ENCODE data around the gene TAF1C. TPM values are rescaled to one million over a fixed set of nuclear protein-coding genes. Genes with fewer than 3 reads are reported as not detected.
A peak's percentile ranks its signal among the peaks of the same experiment; 100 is the strongest.

The TAF1C gene
- total and polyA plus RNA-seq, 9 of the 15 experiments (the other 6 are each of a cell fraction or from before 2014, with no cell fraction given) = 1.5 to 74.8 (median 21.0) TPM

DNA sequence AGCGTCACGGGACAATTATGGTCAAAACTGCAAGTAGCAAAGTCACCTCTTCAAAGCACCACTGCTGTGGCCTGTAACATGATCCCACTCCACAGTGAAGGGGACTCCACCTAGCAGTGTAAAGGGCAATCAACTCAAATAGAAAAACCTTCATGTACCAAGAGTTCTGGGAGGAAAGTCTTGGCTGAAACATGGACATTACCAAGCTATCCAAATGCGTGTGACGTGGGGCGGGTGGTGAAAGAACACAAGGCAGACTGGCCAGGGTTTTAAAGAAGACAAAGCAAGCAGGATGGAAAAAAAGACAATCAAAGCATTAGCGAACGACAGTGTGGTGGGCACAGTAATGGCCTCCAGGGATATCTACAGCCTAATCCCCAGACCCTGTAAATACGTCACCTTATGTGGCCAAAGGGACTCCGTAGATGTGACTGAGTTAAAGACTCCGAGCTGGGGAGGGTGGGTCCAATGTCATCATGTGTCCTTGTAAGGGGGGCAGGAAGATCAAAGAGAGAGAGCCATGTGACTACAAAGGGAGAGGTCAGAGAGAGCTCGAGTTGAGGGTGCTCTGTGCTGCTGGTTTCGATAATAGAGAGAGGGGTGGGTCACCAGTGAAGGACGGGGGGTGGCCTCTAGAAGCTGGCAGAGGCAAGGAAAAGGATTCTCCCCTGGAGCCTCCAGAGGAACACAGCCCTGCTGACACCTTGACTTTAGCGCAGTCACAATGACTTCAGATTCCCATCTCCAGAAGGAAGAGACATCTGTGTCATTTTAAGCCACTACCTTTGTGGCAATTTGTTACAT lies 47.8 kb downstream of the TAF1C start (continued):
- TF ChIP-seq, protein P1, sequence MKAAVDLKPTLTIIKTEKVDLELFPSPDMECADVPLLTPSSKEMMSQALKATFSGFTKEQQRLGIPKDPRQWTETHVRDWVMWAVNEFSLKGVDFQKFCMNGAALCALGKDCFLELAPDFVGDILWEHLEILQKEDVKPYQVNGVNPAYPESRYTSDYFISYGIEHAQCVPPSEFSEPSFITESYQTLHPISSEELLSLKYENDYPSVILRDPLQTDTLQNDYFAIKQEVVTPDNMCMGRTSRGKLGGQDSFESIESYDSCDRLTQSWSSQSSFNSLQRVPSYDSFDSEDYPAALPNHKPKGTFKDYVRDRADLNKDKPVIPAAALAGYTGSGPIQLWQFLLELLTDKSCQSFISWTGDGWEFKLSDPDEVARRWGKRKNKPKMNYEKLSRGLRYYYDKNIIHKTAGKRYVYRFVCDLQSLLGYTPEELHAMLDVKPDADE (conservative IDR thresholded peaks at IDR 0.05; ENCODE audit: control insufficient read depth, low read depth, low read length) = no peak
- TF ChIP-seq SMARCB1 (IDR thresholded peaks at IDR 0.05; ENCODE audit: insufficient read length, low read depth) (no peak), NFE2L1 (tag; IDR thresholded peaks at IDR 0.05; ENCODE audit: borderline replicate concordance, low read depth) (no peak), KLF6 (CRISPR knock-in tag; IDR thresholded peaks at IDR 0.05; ENCODE audit: borderline replicate concordance) (no peak), SIN3A (IDR thresholded peaks at IDR 0.05; ENCODE audit: borderline replicate concordance in 2 of 2, control insufficient read depth in 1 of 2, low read depth in 2 of 2, low read length in 2 of 2) (no peak), TCFL5 (CRISPR knock-in tag; conservative IDR thresholded peaks at IDR 0.05) (no peak), ZNF445 (CRISPR knock-in tag; IDR thresholded peaks at IDR 0.05; ENCODE audit: low read depth) (no peak), RBM17 (IDR thresholded peaks at IDR 0.05; ENCODE audit: borderline replicate concordance, low read depth, low read length) (no peak), HOXB6 (CRISPR knock-in tag; IDR thresholded peaks at IDR 0.05; ENCODE audit: borderline replicate concordance) (0 out of 2 replicates have a peak, but pooled peaks have one; percentile 44), ZNF699 (CRISPR knock-in tag; IDR thresholded peaks at IDR 0.05; ENCODE audit: insufficient replicate concordance) (no peak), ATF7 (IDR thresholded peaks at IDR 0.05) (peak; percentile 84; the same call in 1 of the 2 replicates), POLR2G (IDR thresholded peaks at IDR 0.05; ENCODE audit: low read depth, low read length) (peak; percentile 46; the same call in 1 of the 2 replicates), RFX1 (IDR thresholded peaks at IDR 0.05) (no peak), ZNF589 (CRISPR knock-in tag; IDR thresholded peaks at IDR 0.05; ENCODE audit: low read depth) (no peak; the same call in 1 of the 2 replicates)
- TF ChIP-seq, protein P2, sequence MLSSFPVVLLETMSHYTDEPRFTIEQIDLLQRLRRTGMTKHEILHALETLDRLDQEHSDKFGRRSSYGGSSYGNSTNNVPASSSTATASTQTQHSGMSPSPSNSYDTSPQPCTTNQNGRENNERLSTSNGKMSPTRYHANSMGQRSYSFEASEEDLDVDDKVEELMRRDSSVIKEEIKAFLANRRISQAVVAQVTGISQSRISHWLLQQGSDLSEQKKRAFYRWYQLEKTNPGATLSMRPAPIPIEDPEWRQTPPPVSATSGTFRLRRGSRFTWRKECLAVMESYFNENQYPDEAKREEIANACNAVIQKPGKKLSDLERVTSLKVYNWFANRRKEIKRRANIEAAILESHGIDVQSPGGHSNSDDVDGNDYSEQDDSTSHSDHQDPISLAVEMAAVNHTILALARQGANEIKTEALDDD (IDR thresholded peaks at IDR 0.05) = peak; percentile 65; the same call in 1 of the 2 replicates
- TF ChIP-seq, protein P3, sequence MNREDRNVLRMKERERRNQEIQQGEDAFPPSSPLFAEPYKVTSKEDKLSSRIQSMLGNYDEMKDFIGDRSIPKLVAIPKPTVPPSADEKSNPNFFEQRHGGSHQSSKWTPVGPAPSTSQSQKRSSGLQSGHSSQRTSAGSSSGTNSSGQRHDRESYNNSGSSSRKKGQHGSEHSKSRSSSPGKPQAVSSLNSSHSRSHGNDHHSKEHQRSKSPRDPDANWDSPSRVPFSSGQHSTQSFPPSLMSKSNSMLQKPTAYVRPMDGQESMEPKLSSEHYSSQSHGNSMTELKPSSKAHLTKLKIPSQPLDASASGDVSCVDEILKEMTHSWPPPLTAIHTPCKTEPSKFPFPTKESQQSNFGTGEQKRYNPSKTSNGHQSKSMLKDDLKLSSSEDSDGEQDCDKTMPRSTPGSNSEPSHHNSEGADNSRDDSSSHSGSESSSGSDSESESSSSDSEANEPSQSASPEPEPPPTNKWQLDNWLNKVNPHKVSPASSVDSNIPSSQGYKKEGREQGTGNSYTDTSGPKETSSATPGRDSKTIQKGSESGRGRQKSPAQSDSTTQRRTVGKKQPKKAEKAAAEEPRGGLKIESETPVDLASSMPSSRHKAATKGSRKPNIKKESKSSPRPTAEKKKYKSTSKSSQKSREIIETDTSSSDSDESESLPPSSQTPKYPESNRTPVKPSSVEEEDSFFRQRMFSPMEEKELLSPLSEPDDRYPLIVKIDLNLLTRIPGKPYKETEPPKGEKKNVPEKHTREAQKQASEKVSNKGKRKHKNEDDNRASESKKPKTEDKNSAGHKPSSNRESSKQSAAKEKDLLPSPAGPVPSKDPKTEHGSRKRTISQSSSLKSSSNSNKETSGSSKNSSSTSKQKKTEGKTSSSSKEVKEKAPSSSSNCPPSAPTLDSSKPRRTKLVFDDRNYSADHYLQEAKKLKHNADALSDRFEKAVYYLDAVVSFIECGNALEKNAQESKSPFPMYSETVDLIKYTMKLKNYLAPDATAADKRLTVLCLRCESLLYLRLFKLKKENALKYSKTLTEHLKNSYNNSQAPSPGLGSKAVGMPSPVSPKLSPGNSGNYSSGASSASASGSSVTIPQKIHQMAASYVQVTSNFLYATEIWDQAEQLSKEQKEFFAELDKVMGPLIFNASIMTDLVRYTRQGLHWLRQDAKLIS (CRISPR knock-in tag; IDR thresholded peaks at IDR 0.05) = peak; percentile 73
- TF ChIP-seq, protein P4, sequence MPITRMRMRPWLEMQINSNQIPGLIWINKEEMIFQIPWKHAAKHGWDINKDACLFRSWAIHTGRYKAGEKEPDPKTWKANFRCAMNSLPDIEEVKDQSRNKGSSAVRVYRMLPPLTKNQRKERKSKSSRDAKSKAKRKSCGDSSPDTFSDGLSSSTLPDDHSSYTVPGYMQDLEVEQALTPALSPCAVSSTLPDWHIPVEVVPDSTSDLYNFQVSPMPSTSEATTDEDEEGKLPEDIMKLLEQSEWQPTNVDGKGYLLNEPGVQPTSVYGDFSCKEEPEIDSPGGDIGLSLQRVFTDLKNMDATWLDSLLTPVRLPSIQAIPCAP (CRISPR knock-in tag; IDR thresholded peaks at IDR 0.05; ENCODE audit: borderline replicate concordance) = no peak
- TF ChIP-seq, protein P5, sequence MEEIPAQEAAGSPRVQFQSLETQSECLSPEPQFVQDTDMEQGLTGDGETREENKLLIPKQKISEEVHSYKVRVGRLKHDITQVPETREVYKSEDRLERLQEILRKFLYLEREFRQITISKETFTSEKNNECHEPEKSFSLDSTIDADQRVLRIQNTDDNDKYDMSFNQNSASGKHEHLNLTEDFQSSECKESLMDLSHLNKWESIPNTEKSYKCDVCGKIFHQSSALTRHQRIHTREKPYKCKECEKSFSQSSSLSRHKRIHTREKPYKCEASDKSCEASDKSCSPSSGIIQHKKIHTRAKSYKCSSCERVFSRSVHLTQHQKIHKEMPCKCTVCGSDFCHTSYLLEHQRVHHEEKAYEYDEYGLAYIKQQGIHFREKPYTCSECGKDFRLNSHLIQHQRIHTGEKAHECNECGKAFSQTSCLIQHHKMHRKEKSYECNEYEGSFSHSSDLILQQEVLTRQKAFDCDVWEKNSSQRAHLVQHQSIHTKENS (CRISPR knock-in tag; IDR thresholded peaks at IDR 0.05) = no peak
